Endothelial cell of umbilical vein (primary cell): ENCODE results near the gene TMEM178A.

ENCODE experiments used
- EZH2 ChIP-seq: IDR thresholded peaks from 2 replicates; pipeline ENCODE4 v1.6.1; 2012; ENCODE audit warnings: borderline replicate concordance, low read depth, mild to moderate bottlenecking, moderate library complexity, low read length, inconsistent platforms; ENCODE audit not compliant: severe bottlenecking
- FOS ChIP-seq: IDR thresholded peaks from 2 replicates; pipeline ENCODE4 v1.6.1; 2011; ENCODE audit warnings: mild to moderate bottlenecking, low read length, moderate library complexity, borderline replicate concordance; ENCODE audit not compliant: insufficient read depth
- POLR2A ChIP-seq: IDR thresholded peaks from 2 replicates; pipeline ENCODE4 v1.6.1; 2012; ENCODE audit warnings: low read depth, mild to moderate bottlenecking, control low read depth, low read length
- TF ChIP-seq, protein P1 (sequence below), 2 donors: IDR thresholded peaks; 1 replicate in 1 of 2; 2 replicates in 1 of 2; pipeline ENCODE4 v1.5.1; 2011; ENCODE audit warnings: low read length in 2 of 2, mild to moderate bottlenecking in 2 of 2, moderate library complexity in 2 of 2, control low read depth in 1 of 2, inconsistent platforms in 1 of 2, low read depth in 1 of 2; ENCODE audit not compliant: insufficient read depth in 1 of 2; ENCODE audit errors: extremely low read depth in 1 of 2
- TF ChIP-seq, protein P2 (sequence below): IDR thresholded peaks from 2 replicates; pipeline ENCODE4 v1.6.1; 2011; ENCODE audit not compliant: insufficient read depth, insufficient read length

DNA sequence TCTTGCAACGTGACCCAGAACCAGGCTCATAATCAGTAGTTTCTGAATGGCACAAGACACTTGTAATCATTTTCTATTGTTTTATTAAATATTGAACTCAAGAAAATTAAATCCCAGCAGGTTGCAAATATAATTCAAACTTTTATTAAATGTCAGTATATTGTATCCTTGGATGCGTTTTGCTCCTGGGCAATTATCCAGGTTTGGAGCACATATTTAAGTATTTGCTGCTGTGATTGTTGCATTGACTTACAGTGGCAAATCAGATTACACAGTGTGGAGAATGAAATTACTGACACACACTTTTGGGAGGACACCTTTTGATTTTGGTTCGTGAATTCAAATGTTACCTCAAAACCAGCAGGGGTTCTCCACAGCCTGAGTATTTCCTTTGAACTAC lies 27.1 kb upstream of the TMEM178A start:
- TF ChIP-seq, protein P1, sequence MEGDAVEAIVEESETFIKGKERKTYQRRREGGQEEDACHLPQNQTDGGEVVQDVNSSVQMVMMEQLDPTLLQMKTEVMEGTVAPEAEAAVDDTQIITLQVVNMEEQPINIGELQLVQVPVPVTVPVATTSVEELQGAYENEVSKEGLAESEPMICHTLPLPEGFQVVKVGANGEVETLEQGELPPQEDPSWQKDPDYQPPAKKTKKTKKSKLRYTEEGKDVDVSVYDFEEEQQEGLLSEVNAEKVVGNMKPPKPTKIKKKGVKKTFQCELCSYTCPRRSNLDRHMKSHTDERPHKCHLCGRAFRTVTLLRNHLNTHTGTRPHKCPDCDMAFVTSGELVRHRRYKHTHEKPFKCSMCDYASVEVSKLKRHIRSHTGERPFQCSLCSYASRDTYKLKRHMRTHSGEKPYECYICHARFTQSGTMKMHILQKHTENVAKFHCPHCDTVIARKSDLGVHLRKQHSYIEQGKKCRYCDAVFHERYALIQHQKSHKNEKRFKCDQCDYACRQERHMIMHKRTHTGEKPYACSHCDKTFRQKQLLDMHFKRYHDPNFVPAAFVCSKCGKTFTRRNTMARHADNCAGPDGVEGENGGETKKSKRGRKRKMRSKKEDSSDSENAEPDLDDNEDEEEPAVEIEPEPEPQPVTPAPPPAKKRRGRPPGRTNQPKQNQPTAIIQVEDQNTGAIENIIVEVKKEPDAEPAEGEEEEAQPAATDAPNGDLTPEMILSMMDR (IDR thresholded peaks at IDR 0.05; ENCODE audit: extremely low read depth in 1 of 2, insufficient read depth in 1 of 2, low read depth in 1 of 2, low read length in 2 of 2): no peak
- TF ChIP-seq POLR2A: no peak
- no peak for TF ChIP-seq EZH2
- TF ChIP-seq, protein P2, sequence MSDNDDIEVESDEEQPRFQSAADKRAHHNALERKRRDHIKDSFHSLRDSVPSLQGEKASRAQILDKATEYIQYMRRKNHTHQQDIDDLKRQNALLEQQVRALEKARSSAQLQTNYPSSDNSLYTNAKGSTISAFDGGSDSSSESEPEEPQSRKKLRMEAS: no peak
- no peak for TF ChIP-seq FOS
